CD14-positive monocyte (primary cell): ENCODE data around the gene SBF2. TPM values are rescaled to one million over a fixed set of nuclear protein-coding genes. Genes with fewer than 3 reads are reported as not detected.
A peak's percentile ranks its signal among the peaks of the same experiment; 100 is the strongest.

Source experiments
- DNase-seq, 3 donors: peaks; one replicate each; pipeline ENCODE4 v3.0.0-alpha.2; 2011 to 2022
- H2AFZ ChIP-seq: 2 replicates; pipeline ENCODE4 v1.6.0; 2012; ENCODE audit warnings: mild to moderate bottlenecking, low read depth, low read length, inconsistent platforms; ENCODE audit not compliant: insufficient read depth, poor library complexity, severe bottlenecking
- H3K27ac ChIP-seq, 2 donors: 1 replicate in 1 of 2; 2 replicates in 1 of 2; pipeline ENCODE4 v1.5.1; 2012 to 2013; ENCODE audit warnings: low read length in 2 of 2, control low read depth in 1 of 2, inconsistent platforms in 1 of 2, low read depth in 1 of 2, mild to moderate bottlenecking in 1 of 2
- H3K27me3 ChIP-seq, 2 donors: one replicate each; pipeline versions ENCODE4 v1.6.0 to v1.6.1; 2011 to 2013; ENCODE audit warnings: low read length in 2 of 2; ENCODE audit not compliant: control insufficient read depth in 2 of 2, insufficient read depth in 2 of 2
- H3K36me3 ChIP-seq, 2 donors: replicated peaks in 1 of 2; 1 replicate in 1 of 2; 2 replicates in 1 of 2; pipeline versions ENCODE4 v1.5.1 to v1.6.1; 2012 to 2013; ENCODE audit warnings: low read length in 2 of 2, control low read depth in 1 of 2, inconsistent platforms in 1 of 2, mild to moderate bottlenecking in 1 of 2; ENCODE audit not compliant: insufficient read depth in 2 of 2, control insufficient read depth in 1 of 2
- H3K4me1 ChIP-seq, 2 donors: 1 replicate in 1 of 2; 2 replicates in 1 of 2; pipeline versions ENCODE4 v1.5.1 to v1.6.1; 2012 to 2013; ENCODE audit warnings: low read length in 2 of 2, control low read depth in 1 of 2, inconsistent platforms in 1 of 2, mild to moderate bottlenecking in 1 of 2, moderate library complexity in 1 of 2; ENCODE audit not compliant: insufficient read depth in 2 of 2, control insufficient read depth in 1 of 2
- H3K4me2 ChIP-seq: replicated peaks from 2 replicates; pipeline ENCODE3; 2012; ENCODE audit warnings: low read length, moderate library complexity, mild to moderate bottlenecking; ENCODE audit not compliant: poor library complexity, severe bottlenecking; ENCODE audit errors: extremely low read depth
- H3K4me3 ChIP-seq, 3 experiments: fragments of 200-600 bp in 1 of 3; sonication (generic) in 1 of 3; replicated peaks in 1 of 3; 1 replicate in 2 of 3; 2 replicates in 1 of 3; pipeline ENCODE4 v1.5.1; 2011 to 2013; ENCODE audit warnings: low read length in 3 of 3, mild to moderate bottlenecking in 3 of 3, control low read depth in 2 of 3, low read depth in 2 of 3, inconsistent platforms in 1 of 3, moderate library complexity in 1 of 3
- H3K79me2 ChIP-seq: 2 replicates; pipeline ENCODE4 v1.6.0; 2012; ENCODE audit warnings: mild to moderate bottlenecking, control low read depth, inconsistent platforms, low read length, moderate library complexity; ENCODE audit not compliant: insufficient read depth
- H3K9ac ChIP-seq: 2 replicates; pipeline ENCODE4 v1.6.0; 2017; ENCODE audit warnings: low read length, mild to moderate bottlenecking; ENCODE audit not compliant: insufficient read depth, poor library complexity, severe bottlenecking
- H3K9me3 ChIP-seq, 2 donors: replicated peaks in 1 of 2; 1 replicate in 1 of 2; 2 replicates in 1 of 2; pipeline versions ENCODE4 v1.5.1 to v1.6.1; 2012 to 2013; ENCODE audit warnings: low read length in 2 of 2, control low read depth in 1 of 2; ENCODE audit not compliant: control insufficient read depth in 1 of 2, insufficient read depth in 1 of 2
- H4K20me1 ChIP-seq: 2 replicates; pipeline ENCODE4 v1.6.0; 2012; ENCODE audit warnings: mild to moderate bottlenecking, low read length, control low read depth, moderate library complexity; ENCODE audit not compliant: insufficient read depth
- H3K27ac Mint-ChIP-seq, 7 donors: one replicate each; pipeline ENCODE4 v1.8.0; 2020; ENCODE audit warnings: mild to moderate bottlenecking in 7 of 7, mixed read lengths in 7 of 7, moderate library complexity in 6 of 7, inconsistent platforms in 2 of 7
- H3K27me3 Mint-ChIP-seq, 3 donors: one replicate each; pipeline ENCODE4 v1.8.0; 2021 to 2022; ENCODE audit warnings: low read depth in 3 of 3, mild to moderate bottlenecking in 3 of 3, mixed read lengths in 3 of 3, moderate library complexity in 3 of 3, inconsistent platforms in 1 of 3
- H3K36me3 Mint-ChIP-seq, 2 donors: one replicate each; pipeline ENCODE4 v1.8.0; 2020; ENCODE audit warnings: mixed read lengths in 2 of 2, inconsistent platforms in 1 of 2, mild to moderate bottlenecking in 1 of 2
- H3K4me1 Mint-ChIP-seq: one replicate; pipeline ENCODE4 v1.8.0; 2020; ENCODE audit warnings: mild to moderate bottlenecking, mixed read lengths
- H3K4me3 Mint-ChIP-seq, 2 donors: one replicate each; pipeline ENCODE4 v1.8.0; 2020; ENCODE audit warnings: mild to moderate bottlenecking in 2 of 2, mixed read lengths in 2 of 2, moderate library complexity in 1 of 2
- H3K9me3 Mint-ChIP-seq, 7 donors: one replicate each; pipeline ENCODE4 v1.8.0; 2020 to 2022; ENCODE audit warnings: mixed read lengths in 7 of 7, mild to moderate bottlenecking in 6 of 7, moderate library complexity in 6 of 7, inconsistent platforms in 2 of 7
- CTCF ChIP-seq: fragments of 200-600 bp; IDR thresholded peaks from one replicate; pipeline ENCODE4 v1.8.0; 2022; ENCODE audit warnings: antibody characterized with exemption, mild to moderate bottlenecking
- WGBS: methylation state at CpG from one replicate; pipeline ENCODE4 v1.1.5; 2013; ENCODE audit warnings: missing lambda C conversion rate; ENCODE audit not compliant: insufficient coverage; 5-methylcytosine and 5-hydroxymethylcytosine counted together
- intact Hi-C, 2 donors: fragments of 100-400 bp; cut with micrococcal nuclease; formaldehyde crosslinking; loops; one replicate each; pipeline versions ENCODE4 v1.15.0 to v1.15.1; 2023
- polyA plus RNA-seq, 3 donors: library from polyadenylated mRNA; depleted of rRNA in 1 of 3; unstranded in 2 of 3; stranded (reverse) in 1 of 3; fragments of 300-500 nt in 2 of 3; fragments of >200 nt in 1 of 3; fragmentation: Illumina TruSeq in 2 of 3; gene quantifications; 1 replicate in 2 of 3; 2 replicates in 1 of 3; pipeline ENCODE4 v1.2.3, GENCODE V29; 2012 to 2021

SBF2 gene
- polyA plus RNA-seq, 3 donors = 8.9 to 30.7 (median 16.4) TPM

- intact Hi-C loops = no loop called here
- Histone ChIP-seq H3K4me3 (peak overlapping the region in 1 of 3 experiments; percentile 54), H3K36me3 (no peaks in the 10 kb centered on the region), H3K4me2 (peak overlapping the region; percentile 62), H2AFZ (no peak overlapping the region), H3K9ac (no peak overlapping the region), H4K20me1 (peaks cover 55% of the 10 kb centered on the region), H3K79me2 (peaks cover 99% of the 10 kb centered on the region), H3K4me1 (peaks cover 50 to 65% of the 10 kb centered on the region in 2 donors), H3K27me3 (no peaks in the 10 kb centered on the region), H3K9me3 (no peaks in the 10 kb centered on the region), H3K27ac (peak overlapping the region; percentile 82 to 86)
- peaks cover 5% of the 10 kb centered on the region in 2 donors for H3K36me3 Mint-ChIP-seq
- peaks cover 49% of the 10 kb centered on the region for H3K4me1 Mint-ChIP-seq
- H3K27me3 Mint-ChIP-seq = no peaks in the 10 kb centered on the region
- H3K27ac Mint-ChIP-seq = peak overlapping the region; percentile 94 to 99 (median 98)
- H3K4me3 Mint-ChIP-seq = peak overlapping the region; percentile 32 to 80
- H3K9me3 Mint-ChIP-seq = no peaks in the 10 kb centered on the region
- 67% methylated on average over 2 of the region's 4 CpGs for WGBS
- no peak for TF ChIP-seq CTCF
- DNase-seq = peak in 2 of 3 donors; percentile 91 to 95
These were observed 8.7 kb downstream of the SBF2 start for GRCh38 chr11:10285148-10285802.

- Mint-ChIP-seq H3K4me1 (peaks cover 41% of the 10 kb centered on the region), H3K36me3 (peaks cover 0 to 4% of the 10 kb centered on the region in 2 donors), H3K4me3 (no peak overlapping the region), H3K27ac (peak overlapping the region; percentile 48 to 99 (median 98)), H3K9me3 (no peaks in the 10 kb centered on the region), H3K27me3 (no peaks in the 10 kb centered on the region)
- H3K4me1 ChIP-seq = peaks cover 37 to 52% of the 10 kb centered on the region in 2 donors
- H3K36me3 ChIP-seq = no peaks in the 10 kb centered on the region
- H3K9me3 ChIP-seq = no peaks in the 10 kb centered on the region
- peak overlapping the region in 1 of 2 donors; percentile 86 for H3K27ac ChIP-seq
- no peak overlapping the region for H3K9ac ChIP-seq
- H3K4me3 ChIP-seq = no peak overlapping the region
- H3K27me3 ChIP-seq = no peaks in the 10 kb centered on the region
- peaks cover 96% of the 10 kb centered on the region for H3K79me2 ChIP-seq
- no peak for DNase-seq
- TF ChIP-seq CTCF = no peak
- H4K20me1 ChIP-seq = peaks cover 56% of the 10 kb centered on the region
- no peak overlapping the region for H3K4me2 ChIP-seq
- no peak overlapping the region for H2AFZ ChIP-seq
- intact Hi-C loops = no loop called here
- WGBS = no CpG with 5 or more reads among the region's 1 CpG
These were observed 10.0 kb downstream of the SBF2 start for GRCh38 chr11:10283991-10284390.
